ENCODE measurements around the gene ZNF608. TPM values are rescaled to one million over a fixed set of nuclear protein-coding genes. Genes with fewer than 3 reads are reported as not detected.

The ZNF608 gene
- total RNA-seq, 1 experiment from 2014 or later, result 1.9 TPM

DNA sequence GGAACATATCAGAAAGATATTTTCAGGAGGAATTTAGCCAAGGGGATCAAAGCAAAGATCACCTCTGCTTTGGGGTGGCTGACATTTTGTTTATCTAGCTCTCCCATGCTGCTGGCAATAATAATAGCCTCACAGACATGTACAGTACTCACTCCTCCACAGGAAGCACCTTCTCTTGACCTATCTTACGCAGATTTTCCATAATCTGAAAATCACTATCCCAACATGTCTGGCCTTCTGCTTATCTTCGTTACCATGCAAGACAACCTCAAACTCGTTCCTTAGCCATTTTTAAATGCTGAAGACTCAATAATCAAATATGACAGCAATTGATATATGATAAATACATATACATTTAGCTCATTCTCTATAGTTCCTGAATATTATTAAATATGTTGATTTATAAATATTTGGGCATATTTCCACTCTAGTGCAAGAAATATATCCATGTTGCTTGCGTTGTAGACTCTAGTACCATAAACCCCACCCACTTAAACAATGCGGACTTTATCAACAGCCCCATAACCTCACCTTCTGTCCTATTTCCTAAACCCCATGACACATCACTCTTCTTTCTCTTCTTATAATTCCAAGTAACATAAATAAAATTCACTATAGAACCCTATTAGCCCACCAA lies 18.0 kb downstream of the ZNF608 start:
- intact Hi-C loops (cut with micrococcal nuclease; ENCODE audit: unreplicated experiment), result no loop called here
- no peaks in the 10 kb centered on the region for H3K4me1 ChIP-seq (ENCODE audit: insufficient read depth, low read length, poor library complexity, severe bottlenecking)
- H3K27me3 ChIP-seq (replicated peaks; ENCODE audit: insufficient read depth, low read depth, low read length, poor library complexity), result peaks cover 4% of the 10 kb centered on the region
- no peaks in the 10 kb centered on the region for H3K36me3 ChIP-seq (ENCODE audit: insufficient read depth, low read length, poor library complexity, severe bottlenecking)
- no TSS peak for BruUV-seq (replicated peaks)
- DNase-seq (ENCODE audit: low spot score), result no peak
- CTCF ChIA-PET, result no interaction called here
- TF ChIP-seq, protein P1, sequence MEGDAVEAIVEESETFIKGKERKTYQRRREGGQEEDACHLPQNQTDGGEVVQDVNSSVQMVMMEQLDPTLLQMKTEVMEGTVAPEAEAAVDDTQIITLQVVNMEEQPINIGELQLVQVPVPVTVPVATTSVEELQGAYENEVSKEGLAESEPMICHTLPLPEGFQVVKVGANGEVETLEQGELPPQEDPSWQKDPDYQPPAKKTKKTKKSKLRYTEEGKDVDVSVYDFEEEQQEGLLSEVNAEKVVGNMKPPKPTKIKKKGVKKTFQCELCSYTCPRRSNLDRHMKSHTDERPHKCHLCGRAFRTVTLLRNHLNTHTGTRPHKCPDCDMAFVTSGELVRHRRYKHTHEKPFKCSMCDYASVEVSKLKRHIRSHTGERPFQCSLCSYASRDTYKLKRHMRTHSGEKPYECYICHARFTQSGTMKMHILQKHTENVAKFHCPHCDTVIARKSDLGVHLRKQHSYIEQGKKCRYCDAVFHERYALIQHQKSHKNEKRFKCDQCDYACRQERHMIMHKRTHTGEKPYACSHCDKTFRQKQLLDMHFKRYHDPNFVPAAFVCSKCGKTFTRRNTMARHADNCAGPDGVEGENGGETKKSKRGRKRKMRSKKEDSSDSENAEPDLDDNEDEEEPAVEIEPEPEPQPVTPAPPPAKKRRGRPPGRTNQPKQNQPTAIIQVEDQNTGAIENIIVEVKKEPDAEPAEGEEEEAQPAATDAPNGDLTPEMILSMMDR (conservative IDR thresholded peaks at IDR 0.05; ENCODE audit: low read depth, low read length), result no peak
- TF ChIP-seq EZH2 (IDR thresholded peaks at IDR 0.05; ENCODE audit: borderline replicate concordance, low read depth, low read length, poor library complexity, severe bottlenecking), result no peak
- no peaks in the 10 kb centered on the region for H3K9me3 ChIP-seq (ENCODE audit: low read depth, low read length, poor library complexity, severe bottlenecking)
- H3K4me3 ChIP-seq (ENCODE audit: low read depth, low read length, poor library complexity, severe bottlenecking), result no peak overlapping the region
- POLR2A ChIA-PET (ENCODE audit: low non-redundant PET), result no interaction called here
- no peak overlapping the region for H3K27ac ChIP-seq (ENCODE audit: low read depth, low read length, poor library complexity, severe bottlenecking)

DNA sequence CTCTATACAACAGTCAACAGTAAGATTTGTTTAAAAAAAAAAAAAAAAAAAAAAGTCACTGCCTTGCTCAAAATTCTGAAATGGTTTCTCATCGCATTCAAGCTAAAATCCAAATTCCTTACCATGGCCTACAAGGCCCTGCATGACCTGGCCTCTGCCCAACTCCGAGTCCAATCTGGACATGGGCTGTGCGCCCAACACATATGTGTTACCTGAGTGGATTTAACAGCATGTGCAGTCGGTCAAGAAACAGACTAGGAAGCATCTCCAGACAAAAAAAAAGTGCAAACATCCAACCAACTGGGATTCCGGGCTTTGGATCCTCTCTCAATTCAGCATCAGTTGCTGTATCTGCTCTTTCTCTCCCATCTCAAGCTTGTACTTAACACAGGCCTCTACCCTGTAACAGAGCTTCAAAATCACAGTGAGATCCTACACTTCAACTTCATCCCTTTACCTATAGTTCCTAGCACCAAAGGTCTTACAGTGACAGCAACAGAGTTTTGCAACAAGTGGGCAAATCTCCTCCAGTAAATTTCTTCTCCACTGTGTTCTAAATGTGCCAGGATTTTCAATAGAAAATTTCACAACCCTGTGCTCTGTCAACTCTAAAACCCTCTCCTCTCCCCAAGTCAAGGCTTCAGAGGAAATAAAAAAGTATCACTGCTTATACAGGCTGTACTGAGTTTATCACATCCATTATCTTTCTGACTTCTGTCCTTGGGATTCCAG lies 19.6 kb downstream of the ZNF608 start:
- H3K4me1 ChIP-seq (ENCODE audit: insufficient read depth, low read length, poor library complexity, severe bottlenecking), result no peaks in the 10 kb centered on the region
- POLR2A ChIA-PET (ENCODE audit: low non-redundant PET), result no interaction called here
- H3K36me3 ChIP-seq (ENCODE audit: insufficient read depth, low read length, poor library complexity, severe bottlenecking), result no peaks in the 10 kb centered on the region
- H3K9me3 ChIP-seq (ENCODE audit: low read depth, low read length, poor library complexity, severe bottlenecking), result no peaks in the 10 kb centered on the region
- CTCF ChIA-PET, result no interaction called here
- intact Hi-C loops (cut with micrococcal nuclease; ENCODE audit: unreplicated experiment), result no loop called here
- H3K27ac ChIP-seq (ENCODE audit: low read depth, low read length, poor library complexity, severe bottlenecking), result no peak overlapping the region
- no peak for DNase-seq (ENCODE audit: low spot score)
- TF ChIP-seq, protein P1 (conservative IDR thresholded peaks at IDR 0.05; ENCODE audit: low read depth, low read length), result no peak
- TF ChIP-seq EZH2 (IDR thresholded peaks at IDR 0.05; ENCODE audit: borderline replicate concordance, low read depth, low read length, poor library complexity, severe bottlenecking), result no peak
- H3K27me3 ChIP-seq (replicated peaks; ENCODE audit: insufficient read depth, low read depth, low read length, poor library complexity), result no peaks in the 10 kb centered on the region
- BruUV-seq (replicated peaks), result no TSS peak
- H3K4me3 ChIP-seq (ENCODE audit: low read depth, low read length, poor library complexity, severe bottlenecking), result no peak overlapping the region

DNA sequence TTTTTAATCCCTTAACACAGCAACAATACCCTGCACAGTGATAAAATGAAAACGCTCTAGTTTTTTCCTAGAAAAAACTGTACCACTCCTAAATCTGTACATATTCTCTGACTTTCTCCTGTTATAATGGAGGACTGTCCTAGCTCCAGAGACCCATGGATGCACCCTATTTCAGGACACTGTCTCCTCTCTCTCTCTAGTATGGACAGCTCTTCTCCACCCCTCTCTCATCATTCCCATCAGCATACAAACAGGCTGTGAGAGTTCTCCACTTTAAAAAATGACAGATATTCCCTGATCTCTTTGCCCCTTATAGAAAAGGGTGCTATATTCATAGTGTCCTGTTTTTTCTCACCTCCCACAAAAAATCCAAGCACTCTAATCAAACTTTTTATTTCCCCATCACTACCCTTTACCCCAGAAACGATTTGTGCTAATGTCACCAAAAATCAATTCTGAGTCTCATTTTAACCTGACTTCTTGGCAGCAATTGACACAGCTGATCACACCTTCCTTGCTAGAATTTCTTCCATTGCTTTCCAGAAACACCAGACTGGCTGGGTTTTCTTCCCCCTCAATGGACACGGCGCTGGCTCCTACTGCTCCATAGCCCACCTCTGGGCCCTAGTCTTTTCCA lies 20.7 kb downstream of the ZNF608 start:
- no TSS peak for BruUV-seq (replicated peaks)
- no peak overlapping the region for H3K4me3 ChIP-seq (ENCODE audit: low read depth, low read length, poor library complexity, severe bottlenecking)
- ChIA-PET CTCF (no interaction called here), POLR2A (ENCODE audit: low non-redundant PET) (no interaction called here)
- no peaks in the 10 kb centered on the region for H3K4me1 ChIP-seq (ENCODE audit: insufficient read depth, low read length, poor library complexity, severe bottlenecking)
- no peaks in the 10 kb centered on the region for H3K9me3 ChIP-seq (ENCODE audit: low read depth, low read length, poor library complexity, severe bottlenecking)
- intact Hi-C loops (cut with micrococcal nuclease; ENCODE audit: unreplicated experiment), result no loop called here
- no peaks in the 10 kb centered on the region for H3K27me3 ChIP-seq (replicated peaks; ENCODE audit: insufficient read depth, low read depth, low read length, poor library complexity)
- no peak overlapping the region for H3K27ac ChIP-seq (ENCODE audit: low read depth, low read length, poor library complexity, severe bottlenecking)
- DNase-seq (ENCODE audit: low spot score), result no peak
- no peaks in the 10 kb centered on the region for H3K36me3 ChIP-seq (ENCODE audit: insufficient read depth, low read length, poor library complexity, severe bottlenecking)
- TF ChIP-seq, protein P1 (conservative IDR thresholded peaks at IDR 0.05; ENCODE audit: low read depth, low read length), result no peak
- TF ChIP-seq EZH2 (IDR thresholded peaks at IDR 0.05; ENCODE audit: borderline replicate concordance, low read depth, low read length, poor library complexity, severe bottlenecking), result no peak

Data from A673 (cell line).